ENCODE measurements around the gene CEP44. TPM values are rescaled to one million over a fixed set of nuclear protein-coding genes. Genes with fewer than 3 reads are reported as not detected.
"Not testable (repeated sequence)": the region's sequence is repeated elsewhere in the genome, so short reads cannot be mapped to it uniquely, and the experiment has no call there.

CEP44 gene
- total RNA-seq, 1 donor from 2014 or later, result 18.3 TPM

GRCh38 chr4:174378951-174379350, 95.2 kb downstream of the CEP44 start:
- POLR2A ChIA-PET, result no interaction called here
- Mint-ChIP-seq H3K4me1 (no peaks in the 10 kb centered on the region), H3K36me3 (ENCODE audit: low read depth) (no peaks in the 10 kb centered on the region), H3K4me3 (no peak overlapping the region), H3K9me3 (no peaks in the 10 kb centered on the region), H3K27ac (no peak overlapping the region), H3K27me3 (no peaks in the 10 kb centered on the region)
- CTCF ChIA-PET, result no interaction called here
- ATAC-seq (ENCODE audit: low read depth), result no peak
- no peak for DNase-seq
- intact Hi-C loops (cut with micrococcal nuclease), result no loop called here
- TF ChIP-seq, protein P1, sequence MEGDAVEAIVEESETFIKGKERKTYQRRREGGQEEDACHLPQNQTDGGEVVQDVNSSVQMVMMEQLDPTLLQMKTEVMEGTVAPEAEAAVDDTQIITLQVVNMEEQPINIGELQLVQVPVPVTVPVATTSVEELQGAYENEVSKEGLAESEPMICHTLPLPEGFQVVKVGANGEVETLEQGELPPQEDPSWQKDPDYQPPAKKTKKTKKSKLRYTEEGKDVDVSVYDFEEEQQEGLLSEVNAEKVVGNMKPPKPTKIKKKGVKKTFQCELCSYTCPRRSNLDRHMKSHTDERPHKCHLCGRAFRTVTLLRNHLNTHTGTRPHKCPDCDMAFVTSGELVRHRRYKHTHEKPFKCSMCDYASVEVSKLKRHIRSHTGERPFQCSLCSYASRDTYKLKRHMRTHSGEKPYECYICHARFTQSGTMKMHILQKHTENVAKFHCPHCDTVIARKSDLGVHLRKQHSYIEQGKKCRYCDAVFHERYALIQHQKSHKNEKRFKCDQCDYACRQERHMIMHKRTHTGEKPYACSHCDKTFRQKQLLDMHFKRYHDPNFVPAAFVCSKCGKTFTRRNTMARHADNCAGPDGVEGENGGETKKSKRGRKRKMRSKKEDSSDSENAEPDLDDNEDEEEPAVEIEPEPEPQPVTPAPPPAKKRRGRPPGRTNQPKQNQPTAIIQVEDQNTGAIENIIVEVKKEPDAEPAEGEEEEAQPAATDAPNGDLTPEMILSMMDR (IDR thresholded peaks at IDR 0.05), result no peak

GRCh38 chr4:174380206-174380605, 96.5 kb downstream of the CEP44 start:
- H3K27me3 Mint-ChIP-seq; H3K27ac Mint-ChIP-seq; H3K4me1 Mint-ChIP-seq; CTCF ChIA-PET; H3K36me3 Mint-ChIP-seq (ENCODE audit: low read depth); DNase-seq; ATAC-seq (ENCODE audit: low read depth); H3K9me3 Mint-ChIP-seq; intact Hi-C loops (cut with micrococcal nuclease); POLR2A ChIA-PET; H3K4me3 Mint-ChIP-seq: not testable (repeated sequence)

- intact Hi-C loops (cut with micrococcal nuclease), result no loop called here
- H3K27me3 Mint-ChIP-seq, result no peaks in the 10 kb centered on the region
- no peak overlapping the region for H3K4me3 Mint-ChIP-seq
- ChIA-PET POLR2A (no interaction called here), CTCF (no interaction called here)
- H3K36me3 Mint-ChIP-seq (ENCODE audit: low read depth), result no peaks in the 10 kb centered on the region
- TF ChIP-seq, protein P1 (IDR thresholded peaks at IDR 0.05), result no peak
- ATAC-seq (ENCODE audit: low read depth) (no peak), DNase-seq (no peak)
- H3K27ac Mint-ChIP-seq, result no peak overlapping the region
- no peaks in the 10 kb centered on the region for H3K9me3 Mint-ChIP-seq
- no peaks in the 10 kb centered on the region for H3K4me1 Mint-ChIP-seq
Measured at GRCh38 chr4:174380699-174381439, 97.2 kb downstream of the CEP44 start.

DNA sequence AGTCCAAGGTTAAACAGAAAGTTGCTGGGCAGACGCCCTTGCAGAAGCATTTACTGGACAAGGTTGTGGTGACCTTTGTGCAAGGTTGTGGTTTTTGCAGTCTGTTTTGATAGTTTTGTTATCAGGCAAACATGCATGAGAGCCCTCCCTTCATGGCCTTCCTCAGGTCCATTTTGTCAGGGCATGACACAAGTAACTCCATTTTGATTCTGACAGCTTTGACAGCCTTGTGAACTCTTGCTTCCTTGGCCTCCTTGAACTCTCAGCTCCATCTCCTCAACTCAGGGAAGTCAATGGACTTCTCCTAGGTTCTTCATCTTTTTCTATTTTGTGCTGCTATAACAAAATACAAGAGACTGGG, 97.7 kb downstream of the CEP44 start:
- CTCF ChIA-PET, result no interaction called here
- Mint-ChIP-seq H3K4me1 (no peaks in the 10 kb centered on the region), H3K36me3 (ENCODE audit: low read depth) (no peaks in the 10 kb centered on the region), H3K4me3 (no peak overlapping the region), H3K27me3 (no peaks in the 10 kb centered on the region), H3K27ac (no peak overlapping the region), H3K9me3 (no peaks in the 10 kb centered on the region)
- TF ChIP-seq, protein P1 (IDR thresholded peaks at IDR 0.05), result no peak
- POLR2A ChIA-PET, result no interaction called here
- no peak for DNase-seq
- ATAC-seq (ENCODE audit: low read depth), result no peak
- intact Hi-C loops (cut with micrococcal nuclease), result no loop called here

Other genes with a start within 250 kb of the CEP44 start
- 15.8 and 17.8 TPM in 2 replicates for gene FBXO8, start 244 bp upstream of the CEP44 start, total RNA-seq
- gene HPGD, start 238.6 kb downstream of the CEP44 start, total RNA-seq, result 0.07 TPM in 1 of 2 replicates, not detected in the other

All from activated B cell treated with CpG ODN at 0.5 μM for 24 hours (primary cell).